ENCODE data around the gene PNKP. TPM values are rescaled to one million over a fixed set of nuclear protein-coding genes. Genes with fewer than 3 reads are reported as not detected.

The PNKP gene
- total and polyA plus RNA-seq, 9 of the 15 experiments (the other 6 are each of a cell fraction or from before 2014, with no cell fraction given) = 2.8 to 85.4 (median 25.3) TPM

GRCh38 chr19:49817964-49818648 lies 49.3 kb downstream of the PNKP start, which contains the start of gene MED25 (continued):
- TF ChIP-seq NCOA1 (IDR thresholded peaks at IDR 0.05; ENCODE audit: low read depth) (peak; percentile 12; the same call in 1 of the 2 replicates), TCF3 (CRISPR knock-in tag; IDR thresholded peaks at IDR 0.05) (no peak; the same call in 1 of the 2 replicates), HBP1 (CRISPR knock-in tag; IDR thresholded peaks at IDR 0.05) (no peak), ZNF589 (CRISPR knock-in tag; IDR thresholded peaks at IDR 0.05; ENCODE audit: low read depth) (0 out of 2 replicates have a peak, but pooled peaks have one; percentile 47), ZKSCAN1 (IDR thresholded peaks at IDR 0.05; ENCODE audit: low read depth, low read length) (no peak), RFX5 (IDR thresholded peaks at IDR 0.05; ENCODE audit: low read depth, low read length) (no peak), SMARCB1 (IDR thresholded peaks at IDR 0.05; ENCODE audit: insufficient read length, low read depth) (no peak), HMG20B (CRISPR knock-in tag; IDR thresholded peaks at IDR 0.05) (no peak)
- TF ChIP-seq, protein P1, sequence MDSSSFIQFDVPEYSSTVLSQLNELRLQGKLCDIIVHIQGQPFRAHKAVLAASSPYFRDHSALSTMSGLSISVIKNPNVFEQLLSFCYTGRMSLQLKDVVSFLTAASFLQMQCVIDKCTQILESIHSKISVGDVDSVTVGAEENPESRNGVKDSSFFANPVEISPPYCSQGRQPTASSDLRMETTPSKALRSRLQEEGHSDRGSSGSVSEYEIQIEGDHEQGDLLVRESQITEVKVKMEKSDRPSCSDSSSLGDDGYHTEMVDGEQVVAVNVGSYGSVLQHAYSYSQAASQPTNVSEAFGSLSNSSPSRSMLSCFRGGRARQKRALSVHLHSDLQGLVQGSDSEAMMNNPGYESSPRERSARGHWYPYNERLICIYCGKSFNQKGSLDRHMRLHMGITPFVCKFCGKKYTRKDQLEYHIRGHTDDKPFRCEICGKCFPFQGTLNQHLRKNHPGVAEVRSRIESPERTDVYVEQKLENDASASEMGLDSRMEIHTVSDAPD (CRISPR knock-in tag; IDR thresholded peaks at IDR 0.05) = no peak
- TF ChIP-seq, protein P2, sequence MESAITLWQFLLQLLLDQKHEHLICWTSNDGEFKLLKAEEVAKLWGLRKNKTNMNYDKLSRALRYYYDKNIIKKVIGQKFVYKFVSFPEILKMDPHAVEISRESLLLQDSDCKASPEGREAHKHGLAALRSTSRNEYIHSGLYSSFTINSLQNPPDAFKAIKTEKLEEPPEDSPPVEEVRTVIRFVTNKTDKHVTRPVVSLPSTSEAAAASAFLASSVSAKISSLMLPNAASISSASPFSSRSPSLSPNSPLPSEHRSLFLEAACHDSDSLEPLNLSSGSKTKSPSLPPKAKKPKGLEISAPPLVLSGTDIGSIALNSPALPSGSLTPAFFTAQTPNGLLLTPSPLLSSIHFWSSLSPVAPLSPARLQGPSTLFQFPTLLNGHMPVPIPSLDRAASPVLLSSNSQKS (CRISPR knock-in tag; IDR thresholded peaks at IDR 0.05) = no peak
- TF ChIP-seq, protein P3, sequence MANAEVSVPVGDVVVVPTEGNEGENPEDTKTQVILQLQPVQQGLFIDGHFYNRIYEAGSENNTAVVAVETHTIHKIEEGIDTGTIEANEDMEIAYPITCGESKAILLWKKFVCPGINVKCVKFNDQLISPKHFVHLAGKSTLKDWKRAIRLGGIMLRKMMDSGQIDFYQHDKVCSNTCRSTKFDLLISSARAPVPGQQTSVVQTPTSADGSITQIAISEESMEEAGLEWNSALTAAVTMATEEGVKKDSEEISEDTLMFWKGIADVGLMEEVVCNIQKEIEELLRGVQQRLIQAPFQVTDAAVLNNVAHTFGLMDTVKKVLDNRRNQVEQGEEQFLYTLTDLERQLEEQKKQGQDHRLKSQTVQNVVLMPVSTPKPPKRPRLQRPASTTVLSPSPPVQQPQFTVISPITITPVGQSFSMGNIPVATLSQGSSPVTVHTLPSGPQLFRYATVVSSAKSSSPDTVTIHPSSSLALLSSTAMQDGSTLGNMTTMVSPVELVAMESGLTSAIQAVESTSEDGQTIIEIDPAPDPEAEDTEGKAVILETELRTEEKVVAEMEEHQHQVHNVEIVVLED (CRISPR knock-in tag; IDR thresholded peaks at IDR 0.05) = peak; percentile 70
- TF ChIP-seq, protein P4, sequence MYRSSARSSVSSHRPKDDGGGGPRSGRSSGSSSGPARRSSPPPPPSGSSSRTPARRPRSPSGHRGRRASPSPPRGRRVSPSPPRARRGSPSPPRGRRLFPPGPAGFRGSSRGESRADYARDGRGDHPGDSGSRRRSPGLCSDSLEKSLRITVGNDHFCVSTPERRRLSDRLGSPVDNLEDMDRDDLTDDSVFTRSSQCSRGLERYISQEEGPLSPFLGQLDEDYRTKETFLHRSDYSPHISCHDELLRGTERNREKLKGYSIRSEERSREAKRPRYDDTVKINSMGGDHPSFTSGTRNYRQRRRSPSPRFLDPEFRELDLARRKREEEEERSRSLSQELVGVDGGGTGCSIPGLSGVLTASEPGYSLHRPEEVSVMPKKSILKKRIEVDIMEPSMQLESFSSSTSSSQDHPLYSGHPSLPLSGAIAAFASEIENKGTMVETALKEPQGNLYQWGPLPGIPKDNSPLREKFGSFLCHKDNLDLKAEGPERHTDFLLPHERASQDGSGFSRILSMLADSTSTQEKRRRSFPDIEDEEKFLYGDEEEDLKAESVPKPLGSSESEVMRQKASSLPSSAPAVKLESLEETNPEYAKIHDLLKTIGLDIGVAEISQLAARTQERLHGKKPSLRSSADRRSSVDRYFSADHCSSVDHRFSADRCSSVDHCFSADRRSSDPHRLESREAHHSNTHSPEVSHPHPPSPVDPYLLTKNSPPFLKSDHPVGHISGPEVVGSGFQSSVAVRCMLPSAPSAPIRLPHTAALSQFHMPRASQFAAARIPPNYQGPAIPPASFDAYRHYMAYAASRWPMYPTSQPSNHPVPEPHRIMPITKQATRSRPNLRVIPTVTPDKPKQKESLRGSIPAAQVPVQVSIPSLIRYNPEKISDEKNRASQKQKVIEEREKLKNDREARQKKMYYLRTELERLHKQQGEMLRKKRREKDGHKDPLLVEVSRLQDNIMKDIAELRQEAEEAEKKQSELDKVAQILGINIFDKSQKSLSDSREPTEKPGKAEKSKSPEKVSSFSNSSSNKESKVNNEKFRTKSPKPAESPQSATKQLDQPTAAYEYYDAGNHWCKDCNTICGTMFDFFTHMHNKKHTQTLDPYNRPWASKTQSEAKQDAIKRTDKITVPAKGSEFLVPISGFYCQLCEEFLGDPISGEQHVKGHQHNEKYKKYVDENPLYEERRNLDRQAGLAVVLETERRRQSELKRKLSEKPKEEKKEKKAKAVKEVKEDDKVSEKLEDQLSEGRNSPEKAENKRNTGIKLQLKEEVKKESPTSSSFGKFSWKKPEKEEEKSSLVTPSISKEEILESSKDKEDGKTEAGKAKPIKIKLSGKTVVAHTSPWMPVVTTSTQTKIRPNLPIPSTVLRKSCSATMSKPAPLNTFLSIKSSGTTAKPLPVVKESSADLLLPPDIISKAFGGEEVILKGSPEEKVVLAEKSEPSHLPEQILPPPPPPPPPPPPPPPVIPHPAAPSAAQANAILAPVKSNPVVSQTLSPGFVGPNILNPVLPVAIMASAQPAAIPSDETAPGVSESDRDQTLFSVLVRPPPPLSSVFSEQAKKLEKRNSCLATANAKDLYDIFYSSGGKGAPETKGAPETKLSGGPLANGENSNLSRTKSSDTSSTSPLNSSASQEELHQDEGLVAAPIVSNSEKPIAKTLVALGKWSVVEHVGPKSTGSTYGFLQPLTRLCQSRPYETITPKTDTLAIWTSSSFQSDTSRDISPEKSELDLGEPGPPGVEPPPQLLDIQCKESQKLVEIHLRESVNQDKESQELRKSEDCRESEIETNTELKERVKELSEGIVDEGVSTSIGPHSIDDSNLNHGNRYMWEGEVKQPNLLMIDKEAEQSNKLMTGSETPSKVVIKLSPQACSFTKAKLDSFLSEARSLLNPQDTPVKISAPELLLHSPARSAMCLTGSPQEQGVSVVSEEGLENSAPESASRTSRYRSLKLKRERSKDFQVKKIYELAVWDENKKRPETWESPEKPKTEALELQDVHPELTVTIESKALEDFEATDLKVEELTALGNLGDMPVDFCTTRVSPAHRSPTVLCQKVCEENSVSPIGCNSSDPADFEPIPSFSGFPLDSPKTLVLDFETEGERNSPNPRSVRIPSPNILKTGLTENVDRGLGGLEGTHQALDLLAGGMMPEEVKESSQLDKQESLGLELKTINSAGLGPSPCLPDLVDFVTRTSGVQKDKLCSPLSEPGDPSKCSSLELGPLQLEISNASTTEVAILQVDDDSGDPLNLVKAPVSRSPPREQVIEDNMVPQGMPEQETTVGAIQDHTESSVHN (IDR thresholded peaks at IDR 0.05; ENCODE audit: borderline replicate concordance in 1 of 2, low read depth in 1 of 2) = no peak
